ENCODE data around the gene UBQLN4. TPM values are rescaled to one million over a fixed set of nuclear protein-coding genes. Genes with fewer than 3 reads are reported as not detected.

Gene UBQLN4
- polyA plus RNA-seq, 3 donors = 2.3 to 15.9 (median 2.9) TPM

GRCh38 chr1:156099282-156099681 lies 45.7 kb upstream of the UBQLN4 start:
- Histone ChIP-seq H3K4me1 (ENCODE audit: control insufficient read depth in 1 of 2, insufficient read depth in 2 of 2, low read length in 2 of 2) (peaks cover 27 to 36% of the 10 kb centered on the region in 2 donors), H3K4me2 (replicated peaks; ENCODE audit: extremely low read depth, low read length, poor library complexity, severe bottlenecking) (no peak overlapping the region), H2AFZ (ENCODE audit: insufficient read depth, low read depth, low read length, poor library complexity, severe bottlenecking) (no peak overlapping the region), H3K9ac (ENCODE audit: insufficient read depth, low read length, poor library complexity, severe bottlenecking) (no peak overlapping the region), H4K20me1 (ENCODE audit: insufficient read depth, low read length) (no peaks in the 10 kb centered on the region), H3K4me3 (replicated peaks in 1 of 3; ENCODE audit: low read depth in 2 of 3, low read length in 3 of 3) (no peak overlapping the region), H3K9me3 (replicated peaks in 1 of 2; ENCODE audit: control insufficient read depth in 1 of 2, insufficient read depth in 1 of 2, low read length in 2 of 2) (peaks cover 0 to 4% of the 10 kb centered on the region in 2 donors), H3K36me3 (replicated peaks in 1 of 2; ENCODE audit: control insufficient read depth in 1 of 2, insufficient read depth in 2 of 2, low read length in 2 of 2) (no peaks in the 10 kb centered on the region), H3K79me2 (ENCODE audit: insufficient read depth, low read length) (no peaks in the 10 kb centered on the region), H3K27ac (ENCODE audit: low read depth in 1 of 2, low read length in 2 of 2) (no peak overlapping the region), H3K27me3 (ENCODE audit: control insufficient read depth in 2 of 2, insufficient read depth in 2 of 2, low read length in 2 of 2) (peaks cover 54 to 100% of the 10 kb centered on the region in 2 donors)
- Mint-ChIP-seq H3K4me1 (peaks cover 39% of the 10 kb centered on the region), H3K9me3 (peaks cover 0 to 18% (median 3%) of the 10 kb centered on the region in 7 donors), H3K27me3 (ENCODE audit: low read depth in 3 of 3) (peaks cover 92 to 100% (median 96%) of the 10 kb centered on the region in 3 donors), H3K36me3 (peaks cover 11 to 21% of the 10 kb centered on the region in 2 donors), H3K4me3 (peak overlapping the region in 1 of 2 donors; percentile 76), H3K27ac (peak overlapping the region in 3 of 7 donors; percentile 18 to 56 (median 21))
- no peak for DNase-seq
- 86% methylated on average over 1 of the region's 3 CpGs for WGBS (ENCODE audit: insufficient coverage)
- no peak for TF ChIP-seq CTCF (IDR thresholded peaks at IDR 0.05)
- intact Hi-C loops (cut with micrococcal nuclease) = loop anchor here in 1 of 2 donors (10.0 kb wide), 1 partner anchor 66 kb away; no protein-coding TSS in a partner anchor

- peaks cover 0 to 4% of the 10 kb centered on the region in 2 donors for H3K9me3 ChIP-seq (replicated peaks in 1 of 2; ENCODE audit: control insufficient read depth in 1 of 2, insufficient read depth in 1 of 2, low read length in 2 of 2)
- intact Hi-C loops (cut with micrococcal nuclease) = loop anchor here in 1 of 2 donors (10.0 kb wide), 1 partner anchor 66 kb away; no protein-coding TSS in a partner anchor
- H3K27ac ChIP-seq (ENCODE audit: low read depth in 1 of 2, low read length in 2 of 2) = no peak overlapping the region
- H3K9me3 Mint-ChIP-seq = peaks cover 0 to 15% (median 2%) of the 10 kb centered on the region in 7 donors
- no peak for DNase-seq
- no peaks in the 10 kb centered on the region for H4K20me1 ChIP-seq (ENCODE audit: insufficient read depth, low read length)
- no peak overlapping the region for H3K4me3 ChIP-seq (replicated peaks in 1 of 3; ENCODE audit: low read depth in 2 of 3, low read length in 3 of 3)
- H3K27me3 ChIP-seq (ENCODE audit: control insufficient read depth in 2 of 2, insufficient read depth in 2 of 2, low read length in 2 of 2) = peaks cover 57 to 100% of the 10 kb centered on the region in 2 donors
- H3K4me1 Mint-ChIP-seq = peaks cover 34% of the 10 kb centered on the region
- peak overlapping the region in 2 of 7 donors; percentile 28 to 58 for H3K27ac Mint-ChIP-seq
- no peak overlapping the region for H3K9ac ChIP-seq (ENCODE audit: insufficient read depth, low read length, poor library complexity, severe bottlenecking)
- no peak overlapping the region for H3K4me2 ChIP-seq (replicated peaks; ENCODE audit: extremely low read depth, low read length, poor library complexity, severe bottlenecking)
- peaks cover 22 to 31% of the 10 kb centered on the region in 2 donors for H3K4me1 ChIP-seq (ENCODE audit: control insufficient read depth in 1 of 2, insufficient read depth in 2 of 2, low read length in 2 of 2)
- H3K4me3 Mint-ChIP-seq = peak overlapping the region in 1 of 2 donors; percentile 83
- no peaks in the 10 kb centered on the region for H3K36me3 ChIP-seq (replicated peaks in 1 of 2; ENCODE audit: control insufficient read depth in 1 of 2, insufficient read depth in 2 of 2, low read length in 2 of 2)
- no peak overlapping the region for H2AFZ ChIP-seq (ENCODE audit: insufficient read depth, low read depth, low read length, poor library complexity, severe bottlenecking)
- 83% methylated on average over 2 of the region's 2 CpGs for WGBS (ENCODE audit: insufficient coverage)
- no peak for TF ChIP-seq CTCF (IDR thresholded peaks at IDR 0.05)
- H3K79me2 ChIP-seq (ENCODE audit: insufficient read depth, low read length) = no peaks in the 10 kb centered on the region
- H3K36me3 Mint-ChIP-seq = peaks cover 10 to 20% of the 10 kb centered on the region in 2 donors
- H3K27me3 Mint-ChIP-seq (ENCODE audit: low read depth in 3 of 3) = peaks cover 92 to 100% (median 97%) of the 10 kb centered on the region in 3 donors
Measured at GRCh38 chr1:156098784-156099183, 45.2 kb upstream of the UBQLN4 start.
